Occipital lobe (tissue), 2 donors: ENCODE results near the gene ZNF593OS. TPM values are rescaled to one million over a fixed set of nuclear protein-coding genes. Genes with fewer than 3 reads are reported as not detected.

Experiments used
- DNase-seq: peaks from one replicate; lab custom pipeline; 2025; lab: John Stamatoyannopoulos, UW
- total RNA-seq: library from RNA; depleted of rRNA; stranded (reverse); fragments of >200 nt; gene quantifications from one replicate; pipeline ENCODE4 v1.2.3, GENCODE V29; 2014

ZNF593OS gene
- not detected for total RNA-seq

DNA sequence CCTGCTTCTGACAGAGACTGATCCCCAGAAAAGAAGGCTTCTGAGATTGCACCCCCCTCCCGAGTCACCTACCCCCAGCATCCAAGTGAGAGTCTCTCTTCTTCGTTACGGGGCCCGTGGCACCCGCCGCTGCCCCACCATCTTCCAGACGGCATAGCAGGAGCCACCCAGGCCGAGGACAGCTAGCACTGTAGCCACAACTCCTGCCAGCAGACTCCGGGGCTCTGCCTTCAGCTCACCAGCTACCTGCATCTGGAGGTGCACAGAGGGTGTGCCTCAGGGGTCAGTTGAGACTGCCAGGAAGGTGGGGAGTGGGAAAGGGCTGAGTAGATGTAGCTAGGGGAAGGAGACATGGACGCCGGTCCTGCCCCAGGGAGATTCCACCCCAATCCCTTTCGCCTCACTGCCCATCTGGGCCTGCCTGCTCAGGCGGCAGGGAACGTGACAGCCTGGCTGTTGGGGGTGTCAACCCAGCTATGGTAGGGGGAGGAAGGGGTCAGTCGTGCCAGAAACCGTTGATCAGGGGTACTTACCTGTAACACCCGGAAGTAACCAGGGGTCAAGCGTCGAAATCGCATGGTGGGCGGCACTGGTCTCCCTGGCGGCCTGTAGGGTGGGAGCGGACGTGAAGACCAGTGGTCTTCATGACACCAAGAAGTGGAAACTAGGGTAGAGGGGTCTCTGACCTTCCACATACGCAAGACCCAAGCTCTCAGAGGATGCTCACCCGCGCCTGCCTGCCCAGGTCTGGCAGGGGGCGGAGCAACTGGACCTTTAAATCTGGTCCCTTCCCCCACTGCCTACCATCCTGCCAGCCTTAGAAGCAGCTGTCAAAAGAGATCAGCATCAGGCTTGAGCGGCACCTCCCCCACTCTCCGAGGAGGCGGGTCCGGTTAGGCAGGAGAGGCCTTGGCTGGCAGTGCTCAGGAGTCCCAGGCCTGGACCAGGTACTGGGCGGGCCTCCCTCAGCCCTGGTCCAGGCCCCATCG is at the start of gene ZNF593OS:
TSS of gene ZNF593OS (minus strand) at position 749 of the 989 bp plus-strand sequence. CDS start at position 578, 171 bp downstream.
- no peak for DNase-seq

DNA sequence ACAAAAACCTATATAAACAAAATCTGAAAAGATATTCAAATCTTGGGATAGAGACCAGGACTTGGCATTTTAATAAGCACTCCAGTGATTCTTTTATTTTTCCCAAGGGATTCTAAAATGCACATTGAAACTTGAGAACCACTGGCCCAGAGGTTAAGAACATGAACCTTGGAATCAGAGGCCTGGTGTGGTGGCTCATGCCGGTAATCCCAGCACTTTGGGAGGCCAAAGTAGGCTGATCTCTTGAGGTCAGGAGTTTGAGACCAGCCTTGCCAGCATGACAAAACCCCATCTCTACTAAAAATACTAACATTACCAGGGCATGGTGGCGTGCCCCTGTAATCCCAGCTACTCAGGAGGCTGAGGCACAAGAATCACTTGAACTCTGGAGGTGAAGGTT is 49.5 kb upstream of the ZNF593OS start:
- no peak for DNase-seq

DNA sequence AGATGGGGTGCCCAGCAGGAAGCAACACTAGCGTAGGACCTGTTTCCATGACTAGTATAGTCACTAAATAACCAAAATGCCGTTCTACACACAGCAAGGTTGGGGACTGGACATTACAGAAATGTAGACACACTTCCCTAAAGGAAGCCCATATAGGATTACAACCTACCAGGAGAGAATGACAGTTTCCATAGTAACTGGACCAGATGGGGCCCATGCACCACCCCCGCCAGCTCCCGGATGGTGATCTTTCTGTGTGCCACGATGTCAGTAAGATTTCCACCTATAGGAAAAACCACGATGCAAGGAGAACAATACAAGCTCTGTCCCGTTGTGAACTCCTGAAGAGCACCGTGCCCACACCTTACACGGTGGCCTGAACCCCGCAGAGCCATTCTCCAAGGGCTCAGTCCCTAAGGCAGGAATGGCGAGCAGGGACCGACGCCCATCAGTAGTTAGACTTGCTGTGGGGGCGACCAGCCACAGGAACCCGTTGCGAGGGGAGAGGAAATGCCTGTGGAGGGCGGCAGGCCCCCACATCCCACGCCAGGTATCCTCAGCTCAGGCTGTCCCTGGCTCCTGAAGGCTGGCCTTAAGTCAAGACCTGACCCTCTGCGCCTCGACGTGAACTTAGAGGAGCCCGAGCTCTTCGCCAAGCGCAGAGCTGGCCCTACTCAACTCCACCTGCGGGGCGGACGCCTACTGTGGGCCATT is 48.7 kb upstream of the ZNF593OS start:
- DNase-seq: no peak

DNA sequence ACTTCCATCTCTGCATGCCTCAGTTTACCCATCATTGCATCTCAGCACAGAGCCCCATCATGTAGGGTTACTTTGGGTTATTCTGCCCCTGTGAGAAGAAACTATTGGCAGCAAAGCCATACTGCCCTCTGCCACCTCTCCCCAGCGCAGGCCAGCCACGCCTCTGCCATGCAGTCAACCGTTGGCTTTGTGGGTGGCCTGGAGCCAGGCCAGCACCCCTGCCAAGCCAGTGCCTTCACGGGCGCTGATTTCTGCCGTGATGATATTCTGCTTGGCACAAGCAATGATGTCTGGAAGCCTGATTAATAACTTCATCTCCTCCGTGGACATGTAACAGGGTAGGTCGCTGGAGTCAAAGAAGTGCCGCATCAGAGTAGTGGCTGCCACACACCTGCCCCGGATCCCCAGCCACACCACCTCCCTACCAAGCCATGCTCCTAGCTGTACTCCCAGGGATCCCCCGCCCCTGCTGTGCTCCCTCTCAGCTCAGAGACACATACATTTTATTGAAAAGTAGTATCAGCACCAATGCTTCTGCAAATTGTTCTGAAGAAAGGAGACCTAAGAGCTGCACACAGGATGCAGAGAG is 47.4 kb upstream of the ZNF593OS start:
- DNase-seq: no peak

DNA sequence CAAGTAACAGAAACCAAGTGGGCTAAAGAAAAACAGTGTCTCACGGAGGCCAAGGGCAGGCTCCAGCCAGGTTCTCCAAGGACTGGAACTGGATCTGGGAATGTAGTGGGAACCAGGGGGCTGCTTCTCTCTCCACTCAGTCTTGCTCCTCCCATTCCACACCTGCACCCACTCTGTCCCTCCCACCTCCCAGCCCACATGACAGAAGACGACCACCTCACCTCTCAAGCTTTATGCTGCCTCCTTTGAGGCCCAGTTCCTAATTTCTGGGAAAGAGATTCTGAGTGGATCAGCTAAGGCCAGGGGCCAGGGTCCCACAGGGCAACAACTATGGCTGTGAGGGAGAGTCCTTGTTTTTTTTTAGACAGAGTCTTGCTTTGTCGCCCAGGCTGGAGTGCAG is 43.6 kb upstream of the ZNF593OS start:
- no peak for DNase-seq

DNA sequence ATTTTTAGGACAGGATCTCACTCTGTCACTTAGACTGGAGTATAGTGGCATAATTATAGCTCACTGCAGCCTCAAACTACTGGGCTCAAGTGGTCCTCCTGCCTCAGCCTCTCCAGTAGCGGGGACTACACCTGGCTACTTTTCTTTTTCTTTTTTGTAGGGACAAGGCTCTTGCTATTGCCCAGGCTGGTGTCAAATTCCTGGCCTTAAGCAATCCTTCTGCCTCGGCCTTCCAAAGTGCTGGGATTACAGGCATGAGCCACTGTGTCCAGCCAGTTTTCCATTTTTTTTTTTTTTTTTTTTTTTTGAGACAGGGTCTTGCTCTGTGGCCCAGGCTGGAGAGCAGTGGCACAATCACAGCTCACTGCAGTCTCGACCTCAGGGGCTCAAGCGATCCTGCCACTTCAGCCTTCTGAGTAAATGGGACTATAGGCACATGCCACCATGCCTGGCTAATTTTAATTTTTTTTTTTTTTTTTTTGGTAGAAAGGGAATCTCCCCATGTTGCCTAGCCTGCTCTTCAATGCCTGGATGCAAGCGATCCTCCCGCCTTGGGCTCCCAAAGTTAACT is 41.8 kb upstream of the ZNF593OS start:
- no peak for DNase-seq

DNA sequence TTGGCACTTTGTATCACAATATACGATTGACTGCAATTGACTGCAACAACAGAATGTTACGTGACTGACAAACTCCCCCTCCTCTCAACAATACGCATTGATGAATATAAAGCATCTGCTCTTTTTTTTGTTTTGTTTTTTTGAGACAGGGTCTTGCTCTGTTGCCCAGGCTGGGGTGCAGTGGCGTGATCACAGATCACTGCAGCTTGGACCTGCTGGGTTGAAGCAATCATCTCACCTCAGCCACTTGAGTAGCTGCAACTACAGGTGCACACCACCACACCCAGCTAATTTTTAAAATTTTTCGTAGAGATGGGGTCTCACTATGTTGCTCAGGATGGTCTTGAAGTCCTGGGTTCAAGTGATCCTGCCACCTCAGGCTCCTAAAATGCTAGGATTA is 41.1 kb upstream of the ZNF593OS start:
- DNase-seq: no peak

DNA sequence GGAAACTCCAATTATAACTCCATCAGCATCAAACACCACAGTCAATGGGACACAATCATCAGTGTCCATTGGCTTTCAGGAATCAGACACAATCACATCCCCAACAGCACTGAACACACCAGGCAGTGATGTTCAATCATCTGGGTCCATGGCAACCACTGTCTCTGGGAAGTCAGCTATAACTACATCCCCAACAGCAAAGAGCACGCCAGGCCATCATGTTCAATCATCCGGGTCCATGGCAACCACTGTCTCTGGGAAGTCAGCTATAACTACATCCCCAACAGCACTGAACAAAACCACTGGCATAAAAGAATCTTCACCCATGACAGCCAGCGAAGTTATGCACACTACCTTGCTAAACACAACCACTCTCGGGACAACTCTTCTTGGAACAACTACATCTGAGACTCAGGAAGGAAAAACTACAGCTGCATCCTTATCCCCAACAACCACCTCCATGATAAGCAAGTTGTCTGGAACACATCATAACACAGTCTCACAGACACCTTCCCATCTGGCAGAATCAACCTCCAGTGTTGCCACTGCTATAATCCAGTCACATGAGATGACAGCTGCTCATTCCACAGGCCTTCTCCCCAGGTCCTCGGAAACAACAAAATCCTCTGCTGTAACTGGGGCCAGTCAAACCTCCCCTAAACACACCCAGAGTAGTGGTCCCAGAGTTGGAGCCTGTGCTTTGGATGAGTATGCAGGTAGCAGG is 38.7 kb upstream of the ZNF593OS start:
- DNase-seq: no peak

DNA sequence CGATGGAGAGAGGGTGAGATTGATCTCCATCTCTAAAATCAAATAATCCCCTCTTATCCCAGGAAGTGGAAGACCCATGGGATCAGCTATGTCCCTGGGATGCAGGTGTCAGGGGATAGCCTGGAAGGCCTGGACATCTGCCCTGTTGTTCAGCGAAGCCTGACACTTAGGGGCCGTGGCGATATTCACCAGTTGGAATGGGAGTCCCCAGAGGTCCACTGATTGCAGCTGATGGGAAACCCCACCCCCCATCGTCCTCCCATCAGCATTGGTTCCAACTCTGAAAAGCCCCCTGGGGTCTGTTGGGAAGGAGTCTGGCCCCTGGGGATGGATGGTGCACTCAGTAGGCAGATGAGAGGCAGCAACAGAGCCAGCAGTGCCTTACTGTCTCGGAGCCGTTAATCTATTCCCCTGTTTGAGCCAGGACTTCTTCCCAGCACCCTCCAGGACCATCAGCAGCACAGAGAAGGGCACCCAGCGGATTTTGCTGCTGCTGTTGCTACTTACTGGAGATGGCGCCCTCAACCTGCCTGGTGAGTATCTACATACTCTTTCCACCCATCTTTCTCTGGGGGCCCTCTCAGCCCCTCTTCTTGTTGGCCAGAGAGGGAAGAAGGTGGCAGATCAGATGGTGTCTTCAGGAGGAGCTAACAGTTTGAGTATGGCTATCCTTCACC is 32.1 kb upstream of the ZNF593OS start:
- no peak for DNase-seq

DNA sequence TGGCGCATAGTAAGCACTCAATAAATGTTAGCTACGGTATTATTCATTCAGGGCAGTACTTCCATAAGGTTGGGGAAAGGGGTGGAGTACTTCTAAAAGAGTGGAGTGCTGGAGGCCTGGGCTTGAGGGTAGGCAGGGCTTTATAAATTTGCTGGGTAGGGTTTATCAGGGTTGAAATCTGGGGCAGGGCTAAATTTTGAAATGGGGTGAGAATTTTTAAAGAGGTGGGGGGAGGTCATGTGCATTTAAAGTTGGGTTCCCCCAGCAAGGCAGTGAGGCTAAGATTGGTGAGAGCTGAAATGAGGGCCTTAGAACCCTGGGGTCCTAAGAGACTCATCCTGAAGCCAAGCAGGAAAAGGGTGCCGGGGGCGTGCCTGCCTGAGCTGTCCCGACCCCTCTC is 28.8 kb upstream of the ZNF593OS start:
- DNase-seq: no peak

DNA sequence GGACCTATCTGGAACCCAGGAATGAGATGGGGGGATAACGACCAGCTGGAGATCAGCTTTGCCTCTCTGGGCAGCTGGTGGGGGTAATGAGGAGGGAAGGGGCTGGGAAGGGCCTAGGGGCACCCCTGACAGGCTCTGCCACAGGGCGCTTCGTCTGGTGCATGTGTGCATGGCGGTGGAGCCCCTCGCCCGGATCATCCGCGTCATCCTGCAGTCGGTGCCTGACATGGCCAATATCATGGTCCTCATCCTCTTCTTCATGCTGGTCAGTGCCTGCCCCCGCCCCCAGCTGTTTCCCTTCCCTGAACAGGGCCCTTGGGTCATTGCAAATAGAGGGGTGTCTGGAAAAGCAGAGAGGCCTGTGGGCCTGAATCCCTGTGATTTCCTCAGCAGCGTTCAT is 26.2 kb upstream of the ZNF593OS start:
- DNase-seq: no peak

DNA sequence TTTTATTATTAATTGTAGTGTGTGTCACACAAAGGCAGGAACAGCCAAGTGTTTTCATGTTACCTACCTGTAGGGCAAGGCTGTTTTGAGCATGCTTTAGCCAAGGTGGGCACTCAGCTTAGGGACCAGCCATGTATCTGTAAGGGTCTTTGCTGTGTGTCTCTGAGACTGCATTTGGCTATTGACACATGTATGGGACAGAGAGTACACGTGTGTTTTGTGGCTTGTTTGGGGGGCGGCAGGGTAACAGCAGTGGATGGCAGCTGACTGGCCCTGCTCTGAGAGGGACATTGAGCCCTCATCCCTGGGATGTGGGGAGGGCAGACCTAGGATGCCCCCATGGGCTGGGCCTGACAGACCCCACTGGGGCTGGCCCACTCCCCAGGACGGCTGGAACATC is 25.7 kb upstream of the ZNF593OS start:
- no peak for DNase-seq

DNA sequence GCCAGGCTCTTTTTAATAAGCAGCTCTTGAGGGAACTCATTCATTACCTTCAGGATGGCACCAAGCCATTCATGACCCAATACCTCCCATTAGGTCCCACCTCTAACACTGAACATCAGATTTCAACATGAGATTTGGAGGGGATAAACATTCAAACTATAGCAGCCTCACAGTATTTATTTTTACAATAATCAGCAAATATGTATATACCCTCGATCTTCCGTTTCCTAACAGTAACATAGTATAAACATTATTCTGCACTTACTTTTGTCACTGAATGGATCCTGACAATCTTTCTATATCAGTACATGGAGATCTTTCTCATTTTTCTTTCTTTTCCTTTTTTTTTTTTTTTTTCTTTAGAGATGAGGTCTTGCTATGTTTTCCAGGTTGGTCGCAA is 24.2 kb upstream of the ZNF593OS start:
- DNase-seq: no peak

DNA sequence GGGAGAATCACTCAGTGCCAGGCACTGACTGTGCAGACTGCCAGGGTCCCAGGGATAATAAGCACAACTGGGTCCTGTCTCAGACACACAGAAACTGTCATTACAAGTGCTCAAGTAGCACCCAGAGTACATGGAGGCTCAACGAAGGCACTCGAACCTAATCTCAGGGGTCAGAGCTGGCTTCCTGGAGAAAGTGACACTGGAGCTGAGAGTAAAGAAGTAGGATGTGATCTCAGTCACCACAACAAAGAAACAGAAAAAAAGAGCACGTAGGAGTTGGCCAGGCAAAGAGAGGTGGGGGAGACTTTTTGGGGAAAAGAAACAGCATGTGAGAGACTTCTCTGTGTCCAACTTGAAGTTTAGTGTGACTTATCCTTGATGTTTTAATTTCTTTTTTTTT is 20.1 kb upstream of the ZNF593OS start:
- no peak for DNase-seq

DNA sequence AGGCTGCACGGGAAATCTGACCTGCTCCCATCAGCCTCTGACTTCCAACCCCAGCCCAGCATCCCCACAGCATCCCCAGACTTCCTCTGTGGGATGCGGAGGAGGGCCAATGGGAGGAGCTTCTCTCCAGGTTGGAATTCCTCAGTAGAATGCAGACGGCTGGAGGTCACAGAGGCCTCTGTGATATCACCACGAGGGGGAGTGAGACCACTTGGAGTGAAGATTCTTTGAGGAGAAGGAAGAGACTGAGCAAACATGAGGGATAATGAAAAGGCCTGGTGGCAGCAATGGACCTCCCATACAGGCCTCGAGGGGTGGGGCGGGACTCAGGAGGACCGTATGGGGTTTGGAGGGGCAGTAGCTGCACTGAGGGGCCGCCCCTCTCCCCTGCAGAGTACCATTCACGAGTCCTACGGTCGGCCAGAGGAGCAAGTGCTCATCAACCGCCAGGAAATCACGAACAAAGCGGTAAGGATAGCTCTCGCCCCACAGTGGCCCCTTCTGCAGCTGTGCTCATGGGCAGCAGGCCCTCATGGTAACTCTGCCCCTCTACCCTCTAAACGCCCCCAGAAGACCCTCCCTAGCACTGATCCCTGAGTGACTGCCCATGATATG is 18.8 kb upstream of the ZNF593OS start, which contains the start of gene CATSPER4:
TSS of gene CATSPER4 (plus strand) at position 230 of the 615 bp plus-strand sequence. CDS start at position 256, 26 bp downstream.
- DNase-seq: no peak

DNA sequence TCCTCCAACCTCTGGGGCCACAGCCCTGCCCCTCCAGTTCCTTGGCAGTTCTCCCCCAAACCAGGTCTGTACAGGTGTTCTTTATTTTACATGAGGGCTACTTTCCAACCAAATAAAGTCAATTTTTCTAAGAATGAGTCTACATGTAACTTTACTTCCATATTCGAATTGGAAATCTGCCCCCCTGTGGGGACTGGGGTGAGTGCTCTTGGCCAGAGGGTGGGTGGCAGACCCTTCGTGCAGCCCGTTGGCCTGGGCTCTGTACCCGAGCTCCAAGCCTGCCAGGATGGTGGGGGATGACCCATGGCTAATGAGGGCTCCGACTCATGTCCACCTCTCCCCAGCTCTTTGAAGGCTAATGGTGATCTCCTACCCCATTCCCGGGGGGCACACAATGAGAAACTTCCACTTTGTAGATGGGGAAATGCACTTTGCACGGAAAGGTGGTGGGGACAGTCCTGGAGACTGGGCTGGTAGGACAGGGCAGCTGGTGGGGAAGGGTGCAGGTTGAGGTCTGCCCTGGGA is 18.2 kb upstream of the ZNF593OS start:
- DNase-seq: no peak

DNA sequence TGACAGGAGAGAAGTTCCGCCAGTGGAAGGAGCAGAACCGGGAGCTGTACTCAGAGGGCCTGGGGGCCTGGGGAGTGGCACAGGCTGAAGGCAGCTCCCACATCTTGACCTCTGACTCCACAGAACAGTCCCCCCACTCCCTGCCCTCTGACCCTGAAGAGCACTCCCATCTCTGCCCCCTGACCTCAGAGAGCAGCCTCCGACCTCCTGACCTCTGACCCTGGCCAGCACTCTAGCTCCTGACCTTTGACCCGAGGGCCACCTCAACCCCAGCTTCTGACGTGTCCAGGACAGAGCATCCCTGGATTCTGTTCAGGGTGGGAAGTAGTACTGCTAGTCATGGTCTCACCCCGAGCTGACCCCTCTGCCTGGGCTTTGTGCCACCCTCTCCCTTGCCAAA is 17.7 kb upstream of the ZNF593OS start:
- no peak for DNase-seq

DNA sequence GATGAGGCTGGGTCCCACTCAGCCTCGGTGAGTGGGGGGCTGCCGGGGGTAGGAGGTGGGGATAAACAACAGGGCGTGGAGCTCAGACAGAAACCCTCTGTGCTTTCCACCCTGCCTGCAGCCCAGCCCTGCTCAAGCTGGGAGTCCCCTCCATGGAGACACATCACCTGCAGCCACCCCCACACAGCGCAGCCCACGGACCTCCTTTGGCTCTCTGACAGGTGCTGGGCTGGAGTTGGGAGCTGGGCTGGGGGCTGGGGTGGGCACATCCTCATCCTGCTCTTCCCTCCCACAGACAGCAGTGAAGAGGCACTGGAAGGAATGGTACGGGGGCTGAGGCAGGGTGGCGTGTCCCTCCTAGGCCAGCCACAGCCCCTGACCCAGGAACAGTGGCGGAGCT is 16.8 kb upstream of the ZNF593OS start:
- DNase-seq: no peak

DNA sequence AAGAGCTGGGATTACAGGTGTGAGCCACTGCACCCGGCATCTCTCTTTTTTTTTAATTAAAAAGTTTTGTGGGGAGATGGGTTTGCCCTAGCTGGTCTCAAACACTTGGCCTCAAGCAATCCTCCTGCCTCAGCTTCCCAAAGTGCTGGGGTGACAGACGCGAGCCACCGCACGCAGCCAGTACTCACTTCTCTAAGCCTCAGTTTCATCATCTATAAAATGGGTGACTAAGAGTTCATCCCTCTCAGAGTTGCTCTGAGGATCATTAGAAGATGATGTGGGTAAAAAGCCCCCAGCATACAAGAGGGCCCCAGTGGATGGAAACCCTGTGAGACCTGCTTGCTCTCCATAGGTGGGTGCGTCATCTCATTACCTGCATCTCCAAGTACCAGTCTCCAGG is 16.2 kb upstream of the ZNF593OS start:
- no peak for DNase-seq

DNA sequence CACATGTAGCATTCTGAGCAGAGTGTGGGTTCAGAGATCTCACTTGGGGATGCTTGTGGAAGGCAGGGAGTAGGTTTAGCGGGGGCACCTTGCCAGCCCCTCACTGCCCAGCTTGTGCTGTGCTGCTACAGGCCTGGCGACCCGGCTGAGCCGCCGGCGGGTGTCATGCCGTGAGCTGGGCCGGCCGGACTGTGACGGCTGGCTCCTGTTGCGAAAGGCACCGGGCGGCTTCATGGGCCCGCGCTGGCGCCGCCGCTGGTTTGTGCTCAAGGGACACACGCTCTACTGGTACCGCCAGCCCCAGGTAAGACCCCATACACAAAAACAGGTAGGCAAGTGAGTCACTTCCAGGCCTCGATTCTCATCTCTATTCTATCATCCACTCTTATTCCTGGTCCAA is 13.3 kb upstream of the ZNF593OS start:
- no peak for DNase-seq
